Right lobe of liver (tissue), 6 donors: Measurements from ENCODE around the gene PGAP1. TPM values are rescaled to one million over a fixed set of nuclear protein-coding genes. Genes with fewer than 3 reads are reported as not detected.
A peak's percentile ranks its signal among the peaks of the same experiment; 100 is the strongest.

Experiments
- ATAC-seq, 4 donors: fragments of 200-7000 bp; cut with Tn5 transposase; one replicate each; pipeline ENCODE4 v1.9.1; 2020; ENCODE audit warnings: mild to moderate bottlenecking in 4 of 4, moderate library complexity in 4 of 4
- DNase-seq, 3 donors: peaks; one replicate each; pipeline ENCODE4 v3.0.0-alpha.2; 2020
- H3K27ac ChIP-seq, 3 donors: fragments of 200-600 bp; one replicate each; pipeline ENCODE4 v1.8.0; 2022
- H3K27me3 ChIP-seq, 2 donors: fragments of 200-600 bp; one replicate each; pipeline ENCODE4 v1.8.0; 2022
- H3K36me3 ChIP-seq, 4 donors: fragments of 200-600 bp; sonication (generic) in 1 of 4; one replicate each; pipeline versions ENCODE4 v1.5.1 to v1.8.0; 2017 to 2022; ENCODE audit warnings: control low read depth in 1 of 4
- H3K4me1 ChIP-seq, 4 donors: fragments of 200-600 bp; sonication (generic) in 1 of 4; one replicate each; pipeline versions ENCODE4 v1.5.1 to v1.8.0; 2017 to 2022; ENCODE audit warnings: control low read depth in 1 of 4
- H3K4me3 ChIP-seq, 3 donors: fragments of 200-600 bp; one replicate each; pipeline ENCODE4 v1.8.0; 2022
- H3K9me3 ChIP-seq, 4 donors: fragments of 200-600 bp; sonication (generic) in 1 of 4; one replicate each; pipeline versions ENCODE4 v1.5.1 to v1.8.0; 2017 to 2022; ENCODE audit warnings: control low read depth in 1 of 4
- POLR2A ChIP-seq: fragments of 450-650 bp; IDR thresholded peaks from one replicate; pipeline ENCODE4 v1.6.1; 2017; ENCODE audit warnings: antibody characterized with exemption, mild to moderate bottlenecking
- WGBS: methylation state at CpG from one replicate; pipeline ENCODE4 v1.1.6; 2018; ENCODE audit warnings: low coverage, low lambda C conversion rate; ENCODE audit not compliant: insufficient coverage; ENCODE audit errors: missing lambda C conversion rate; 5-methylcytosine and 5-hydroxymethylcytosine counted together
- intact Hi-C, 2 donors: fragments of 100-400 bp; cut with DNase I; formaldehyde crosslinking; loops; one replicate each; pipeline versions ENCODE4 v1.11.2 to v1.14.1; 2022
- total RNA-seq, 6 experiments: library from RNA; depleted of rRNA in 2 of 6; stranded (reverse); fragments of >200 nt in 2 of 6; fragmentation: NEBNext Ultra II Directional in 3 of 6; extraction: Animal tissue kit (Norgen Biotek cat#: 25700) in 3 of 6; gene quantifications; one replicate each; pipeline versions ENCODE4 v1.1.0 to v1.2.4, GENCODE V29; 2016 to 2023
- TF ChIP-seq, protein P1 (sequence below), 4 donors: fragments of 200-600 bp in 3 of 4; fragments of 450-650 bp in 1 of 4; IDR thresholded peaks; one replicate each; pipeline versions ENCODE4 v1.5.1 to v1.8.0; 2016 to 2022; ENCODE audit warnings: antibody characterized with exemption in 4 of 4, mild to moderate bottlenecking in 2 of 4
- donor health status: DM: no; HTN: yes; CAD: no.
- donor health status: DM: no; HTN: no; CAD: no.
- donor health status: DM: no; HTN: no; CAD: no.
- donor health status: DM: no; HTN: yes; CAD: no.
- donor health status: DM: no; HTN: yes; CAD: no.

The PGAP1 gene
- total RNA-seq, 6 experiments from 2014 or later, result 2.2 to 4.2 (median 3.5) TPM

DNA sequence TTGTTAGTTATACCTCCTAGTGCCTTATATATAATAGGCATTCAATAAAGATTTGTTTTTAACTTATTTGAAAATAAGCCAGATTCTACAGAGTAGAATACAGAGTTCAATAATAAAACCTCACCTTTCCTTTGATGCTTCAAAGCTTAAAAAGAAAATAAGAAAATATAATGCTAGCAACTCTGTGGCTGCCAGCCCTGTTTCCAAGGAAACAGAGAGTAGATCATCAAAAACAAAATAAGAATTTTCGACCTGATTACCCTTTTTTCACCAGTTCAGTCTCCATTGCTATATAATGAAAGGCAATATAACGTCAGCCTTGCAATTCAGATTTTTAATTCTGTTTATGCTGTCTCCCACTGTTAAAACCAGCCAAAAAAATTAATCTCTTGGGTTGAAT, 8.9 kb upstream of the PGAP1 start:
- TF ChIP-seq, protein P1, sequence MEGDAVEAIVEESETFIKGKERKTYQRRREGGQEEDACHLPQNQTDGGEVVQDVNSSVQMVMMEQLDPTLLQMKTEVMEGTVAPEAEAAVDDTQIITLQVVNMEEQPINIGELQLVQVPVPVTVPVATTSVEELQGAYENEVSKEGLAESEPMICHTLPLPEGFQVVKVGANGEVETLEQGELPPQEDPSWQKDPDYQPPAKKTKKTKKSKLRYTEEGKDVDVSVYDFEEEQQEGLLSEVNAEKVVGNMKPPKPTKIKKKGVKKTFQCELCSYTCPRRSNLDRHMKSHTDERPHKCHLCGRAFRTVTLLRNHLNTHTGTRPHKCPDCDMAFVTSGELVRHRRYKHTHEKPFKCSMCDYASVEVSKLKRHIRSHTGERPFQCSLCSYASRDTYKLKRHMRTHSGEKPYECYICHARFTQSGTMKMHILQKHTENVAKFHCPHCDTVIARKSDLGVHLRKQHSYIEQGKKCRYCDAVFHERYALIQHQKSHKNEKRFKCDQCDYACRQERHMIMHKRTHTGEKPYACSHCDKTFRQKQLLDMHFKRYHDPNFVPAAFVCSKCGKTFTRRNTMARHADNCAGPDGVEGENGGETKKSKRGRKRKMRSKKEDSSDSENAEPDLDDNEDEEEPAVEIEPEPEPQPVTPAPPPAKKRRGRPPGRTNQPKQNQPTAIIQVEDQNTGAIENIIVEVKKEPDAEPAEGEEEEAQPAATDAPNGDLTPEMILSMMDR (IDR thresholded peaks at IDR 0.05), result no peak
- TF ChIP-seq POLR2A, result no peak
- 43% methylated on average over 2 of the region's 2 CpGs for WGBS
- ATAC-seq (no peak), DNase-seq (no peak)
- intact Hi-C loops, result no loop called here
- H3K27me3 ChIP-seq, result no peaks in the 10 kb centered on the region
- H3K36me3 ChIP-seq, result no peaks in the 10 kb centered on the region
- no peak overlapping the region for H3K4me3 ChIP-seq
- no peaks in the 10 kb centered on the region for H3K9me3 ChIP-seq
- H3K27ac ChIP-seq, result no peak overlapping the region
- H3K4me1 ChIP-seq, result no peaks in the 10 kb centered on the region

DNA sequence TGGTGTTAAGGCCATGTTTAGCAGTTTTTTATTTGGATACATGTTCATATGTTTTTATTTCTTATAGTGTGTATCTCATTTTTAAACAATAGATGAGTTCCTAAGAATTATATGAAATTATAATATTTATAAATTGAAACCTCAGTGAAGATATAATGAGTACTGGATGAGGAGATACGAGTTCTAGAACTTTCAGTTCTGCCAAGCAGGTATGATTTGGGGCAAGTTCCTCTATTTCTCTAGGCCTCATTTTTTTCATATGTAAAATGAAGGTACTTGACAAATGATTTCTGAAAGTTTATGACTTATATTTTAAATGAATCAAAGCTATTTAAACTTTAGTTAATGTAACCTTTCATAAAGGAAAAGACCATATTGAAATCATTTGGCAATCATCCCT, 8.2 kb upstream of the PGAP1 start:
- Histone ChIP-seq H3K9me3 (no peaks in the 10 kb centered on the region), H3K36me3 (no peaks in the 10 kb centered on the region), H3K4me1 (no peaks in the 10 kb centered on the region), H3K27ac (no peak overlapping the region), H3K27me3 (no peaks in the 10 kb centered on the region), H3K4me3 (no peak overlapping the region)
- TF ChIP-seq POLR2A, result no peak
- TF ChIP-seq, protein P1 (IDR thresholded peaks at IDR 0.05), result no peak
- 87% methylated on average over 1 of the region's 1 CpG for WGBS
- intact Hi-C loops, result no loop called here
- DNase-seq, result no peak
- ATAC-seq, result no peak

DNA sequence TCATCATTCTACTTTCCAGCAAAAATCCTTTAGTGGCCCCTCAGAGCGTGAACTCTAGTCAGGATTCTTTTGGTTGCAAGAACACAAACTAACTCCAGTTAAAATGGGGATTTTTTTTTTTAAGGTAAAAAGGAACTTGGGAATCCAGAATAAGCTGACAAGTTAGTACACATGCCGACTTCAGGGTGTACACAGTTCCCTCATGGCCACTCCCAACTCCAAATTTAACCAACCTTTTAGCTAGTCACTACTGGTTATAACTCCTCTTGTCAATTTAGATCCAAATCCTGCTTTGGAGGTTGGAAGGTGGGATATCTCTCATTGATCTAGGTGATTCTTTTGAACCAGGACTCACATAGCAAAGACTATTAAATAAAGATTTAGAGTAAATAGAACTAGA, 5.0 kb upstream of the PGAP1 start:
- no peak for ATAC-seq
- Histone ChIP-seq H3K4me1 (peaks cover 0 to 5% (median 0%) of the 10 kb centered on the region in 4 donors), H3K4me3 (no peak overlapping the region), H3K27me3 (no peaks in the 10 kb centered on the region), H3K9me3 (no peaks in the 10 kb centered on the region), H3K27ac (no peak overlapping the region), H3K36me3 (no peaks in the 10 kb centered on the region)
- intact Hi-C loops, result no loop called here
- 69% methylated on average over 2 of the region's 2 CpGs for WGBS
- TF ChIP-seq POLR2A, result no peak
- TF ChIP-seq, protein P1 (IDR thresholded peaks at IDR 0.05), result no peak
- no peak for DNase-seq

DNA sequence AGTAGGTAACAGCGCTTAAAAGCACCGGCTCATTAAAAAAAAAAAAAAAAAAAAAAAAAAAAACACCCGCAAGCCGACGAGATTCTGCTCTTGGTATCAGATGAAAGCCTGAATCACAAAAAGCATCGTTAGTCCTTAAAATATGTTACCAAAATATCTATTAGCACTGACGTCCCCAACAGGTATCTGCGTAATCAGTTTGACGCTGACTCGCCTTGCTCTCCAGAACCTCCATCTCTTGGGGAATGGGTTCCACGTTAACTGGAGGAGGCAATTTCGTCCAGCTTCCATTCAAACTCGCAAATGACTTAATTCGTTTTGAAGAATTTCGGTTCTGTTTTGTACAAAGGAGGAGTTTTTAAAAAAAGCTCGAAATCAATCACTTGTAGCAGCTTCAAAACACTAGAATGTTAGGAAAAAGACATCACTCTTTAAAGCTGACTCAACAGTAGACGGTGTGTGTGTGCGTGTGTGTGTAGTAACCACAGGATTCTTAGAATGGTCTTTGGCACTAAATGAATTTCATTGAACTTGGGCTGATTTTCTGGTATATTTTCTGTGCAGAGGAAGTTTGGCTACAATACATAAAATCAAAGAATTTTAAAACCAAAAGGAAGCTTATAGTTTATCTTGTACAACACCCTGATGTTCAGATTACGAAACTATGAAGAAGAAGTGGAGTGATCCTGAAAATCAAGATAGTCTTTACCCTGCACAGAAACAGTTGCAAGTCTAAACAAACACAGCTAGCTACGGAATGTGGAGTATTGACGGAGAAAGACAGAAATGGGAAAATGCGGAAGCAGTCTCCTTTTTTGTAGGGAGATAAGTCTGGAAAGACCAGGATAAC, 1.1 kb upstream of the PGAP1 start:
- H3K9me3 ChIP-seq, result no peaks in the 10 kb centered on the region
- DNase-seq, result no peak
- H3K27ac ChIP-seq, result peak overlapping the region; percentile 63 to 82 (median 80)
- no peaks in the 10 kb centered on the region for H3K27me3 ChIP-seq
- ATAC-seq, result peak in 1 of 4 donors; percentile 1
- H3K36me3 ChIP-seq, result no peaks in the 10 kb centered on the region
- peak overlapping the region; percentile 64 to 73 (median 73) for H3K4me3 ChIP-seq
- WGBS, result 4% methylated on average over 22 of the region's 22 CpGs
- peaks cover 0 to 11% (median 4%) of the 10 kb centered on the region in 4 donors for H3K4me1 ChIP-seq
- intact Hi-C loops, result no loop called here
- TF ChIP-seq, protein P1 (IDR thresholded peaks at IDR 0.05), result no peak
- no peak for TF ChIP-seq POLR2A
